ENCODE results near the gene EXOC6B.

EXOC6B gene

GRCh38 chr2:72133721-72134407, 692.0 kb downstream of the EXOC6B start:
- Histone ChIP-seq H3K36me3 (ENCODE audit: control insufficient read depth in 2 of 2, insufficient read depth in 1 of 2, low read length in 2 of 2) (peaks cover 0 to 31% of the 10 kb centered on the region in 2 experiments; a peak in 1 of 3 replicates), H3K9me3 (ENCODE audit: control insufficient read depth, insufficient read depth, low read depth, low read length) (no peaks in the 10 kb centered on the region), H3K27ac (ENCODE audit: extremely low read depth, low read depth, low read length) (no peak overlapping the region), H3K4me1 (ENCODE audit: control insufficient read depth, insufficient read depth, low read length) (no peaks in the 10 kb centered on the region), H3K4me3 (ENCODE audit: low read depth, low read length) (no peak overlapping the region)
- ChIA-PET CTCF (no interaction called here), POLR2A (no interaction called here)
- TF ChIP-seq HOXD13 (CRISPR knock-in tag; IDR thresholded peaks at IDR 0.05; ENCODE audit: borderline replicate concordance) (no peak), ELK4 (IDR thresholded peaks at IDR 0.05; ENCODE audit: borderline replicate concordance, low read depth, low read length) (no peak), ZNF174 (tag by site-specific recombination; IDR thresholded peaks at IDR 0.05) (no peak), ZNF157 (tag by site-specific recombination; IDR thresholded peaks at IDR 0.05) (no peak), ZNF26 (tag by site-specific recombination; IDR thresholded peaks at IDR 0.05) (no peak), SCRT1 (tag by site-specific recombination; IDR thresholded peaks at IDR 0.05; ENCODE audit: borderline replicate concordance) (no peak), ZNF704 (tag by site-specific recombination; IDR thresholded peaks at IDR 0.05) (no peak), ZNF398 (tag by site-specific recombination; IDR thresholded peaks at IDR 0.05) (no peak), ZNF341 (tag by site-specific recombination; IDR thresholded peaks at IDR 0.05; ENCODE audit: low read depth) (no peak), KLF7 (tag by site-specific recombination; IDR thresholded peaks at IDR 0.05; ENCODE audit: borderline replicate concordance) (no peak), ZBTB44 (tag by site-specific recombination; IDR thresholded peaks at IDR 0.05) (no peak), REPIN1 (tag by site-specific recombination; IDR thresholded peaks at IDR 0.05; ENCODE audit: low read depth) (no peak), ZNF530 (tag by site-specific recombination; IDR thresholded peaks at IDR 0.05; ENCODE audit: low read depth) (no peak), ZNF138 (tag by site-specific recombination; IDR thresholded peaks at IDR 0.05; ENCODE audit: borderline replicate concordance) (no peak)
- TF ChIP-seq, protein P1, sequence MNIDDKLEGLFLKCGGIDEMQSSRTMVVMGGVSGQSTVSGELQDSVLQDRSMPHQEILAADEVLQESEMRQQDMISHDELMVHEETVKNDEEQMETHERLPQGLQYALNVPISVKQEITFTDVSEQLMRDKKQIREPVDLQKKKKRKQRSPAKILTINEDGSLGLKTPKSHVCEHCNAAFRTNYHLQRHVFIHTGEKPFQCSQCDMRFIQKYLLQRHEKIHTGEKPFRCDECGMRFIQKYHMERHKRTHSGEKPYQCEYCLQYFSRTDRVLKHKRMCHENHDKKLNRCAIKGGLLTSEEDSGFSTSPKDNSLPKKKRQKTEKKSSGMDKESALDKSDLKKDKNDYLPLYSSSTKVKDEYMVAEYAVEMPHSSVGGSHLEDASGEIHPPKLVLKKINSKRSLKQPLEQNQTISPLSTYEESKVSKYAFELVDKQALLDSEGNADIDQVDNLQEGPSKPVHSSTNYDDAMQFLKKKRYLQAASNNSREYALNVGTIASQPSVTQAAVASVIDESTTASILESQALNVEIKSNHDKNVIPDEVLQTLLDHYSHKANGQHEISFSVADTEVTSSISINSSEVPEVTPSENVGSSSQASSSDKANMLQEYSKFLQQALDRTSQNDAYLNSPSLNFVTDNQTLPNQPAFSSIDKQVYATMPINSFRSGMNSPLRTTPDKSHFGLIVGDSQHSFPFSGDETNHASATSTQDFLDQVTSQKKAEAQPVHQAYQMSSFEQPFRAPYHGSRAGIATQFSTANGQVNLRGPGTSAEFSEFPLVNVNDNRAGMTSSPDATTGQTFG (tag by site-specific recombination; IDR thresholded peaks at IDR 0.05; ENCODE audit: borderline replicate concordance), result no peak
